GM12874 (cell line): ENCODE data around the gene COX6B2.

Experiments used
- TF ChIP-seq, protein P1 (sequence below): IDR thresholded peaks from 2 replicates; pipeline ENCODE4 v1.5.1; 2011; ENCODE audit warnings: low read depth, mild to moderate bottlenecking, control low read depth, low read length, moderate library complexity; ENCODE audit not compliant: insufficient read depth

Gene COX6B2

DNA sequence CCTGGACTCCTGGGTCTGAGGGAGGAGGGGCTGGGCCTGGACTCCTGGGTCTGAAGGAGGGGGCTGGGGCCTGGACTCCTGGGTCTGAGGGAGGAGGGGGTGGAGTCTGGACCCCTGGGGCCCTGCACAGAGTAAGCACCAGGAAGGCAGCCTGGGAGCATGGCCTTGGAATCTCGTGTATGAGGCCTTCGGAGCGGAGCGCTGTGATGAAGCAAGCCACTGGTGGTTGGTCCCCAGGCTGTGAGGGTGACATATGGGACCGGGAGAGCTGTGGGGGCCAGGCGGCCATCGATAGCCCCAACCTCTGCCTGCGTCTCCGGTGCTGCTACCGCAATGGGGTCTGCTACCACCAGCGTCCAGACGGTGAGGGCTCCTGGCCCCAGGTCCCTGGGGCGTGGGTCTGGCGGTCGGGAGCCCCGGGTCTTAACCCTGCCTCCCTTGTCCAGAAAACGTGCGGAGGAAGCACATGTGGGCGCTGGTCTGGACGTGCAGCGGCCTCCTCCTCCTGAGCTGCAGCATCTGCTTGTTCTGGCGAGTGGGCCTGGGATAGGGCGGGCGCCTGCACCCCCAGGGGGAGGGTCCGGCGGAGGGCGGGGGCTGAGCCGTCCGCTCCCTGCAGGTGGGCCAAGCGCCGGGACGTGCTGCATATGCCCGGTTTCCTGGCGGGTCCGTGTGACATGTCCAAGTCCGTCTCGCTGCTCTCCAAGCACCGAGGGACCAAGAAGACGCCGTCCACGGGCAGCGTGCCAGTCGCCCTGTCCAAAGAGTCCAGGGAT lies 23.0 kb upstream of the COX6B2 start:
- TF ChIP-seq, protein P1, sequence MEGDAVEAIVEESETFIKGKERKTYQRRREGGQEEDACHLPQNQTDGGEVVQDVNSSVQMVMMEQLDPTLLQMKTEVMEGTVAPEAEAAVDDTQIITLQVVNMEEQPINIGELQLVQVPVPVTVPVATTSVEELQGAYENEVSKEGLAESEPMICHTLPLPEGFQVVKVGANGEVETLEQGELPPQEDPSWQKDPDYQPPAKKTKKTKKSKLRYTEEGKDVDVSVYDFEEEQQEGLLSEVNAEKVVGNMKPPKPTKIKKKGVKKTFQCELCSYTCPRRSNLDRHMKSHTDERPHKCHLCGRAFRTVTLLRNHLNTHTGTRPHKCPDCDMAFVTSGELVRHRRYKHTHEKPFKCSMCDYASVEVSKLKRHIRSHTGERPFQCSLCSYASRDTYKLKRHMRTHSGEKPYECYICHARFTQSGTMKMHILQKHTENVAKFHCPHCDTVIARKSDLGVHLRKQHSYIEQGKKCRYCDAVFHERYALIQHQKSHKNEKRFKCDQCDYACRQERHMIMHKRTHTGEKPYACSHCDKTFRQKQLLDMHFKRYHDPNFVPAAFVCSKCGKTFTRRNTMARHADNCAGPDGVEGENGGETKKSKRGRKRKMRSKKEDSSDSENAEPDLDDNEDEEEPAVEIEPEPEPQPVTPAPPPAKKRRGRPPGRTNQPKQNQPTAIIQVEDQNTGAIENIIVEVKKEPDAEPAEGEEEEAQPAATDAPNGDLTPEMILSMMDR = no peak

DNA sequence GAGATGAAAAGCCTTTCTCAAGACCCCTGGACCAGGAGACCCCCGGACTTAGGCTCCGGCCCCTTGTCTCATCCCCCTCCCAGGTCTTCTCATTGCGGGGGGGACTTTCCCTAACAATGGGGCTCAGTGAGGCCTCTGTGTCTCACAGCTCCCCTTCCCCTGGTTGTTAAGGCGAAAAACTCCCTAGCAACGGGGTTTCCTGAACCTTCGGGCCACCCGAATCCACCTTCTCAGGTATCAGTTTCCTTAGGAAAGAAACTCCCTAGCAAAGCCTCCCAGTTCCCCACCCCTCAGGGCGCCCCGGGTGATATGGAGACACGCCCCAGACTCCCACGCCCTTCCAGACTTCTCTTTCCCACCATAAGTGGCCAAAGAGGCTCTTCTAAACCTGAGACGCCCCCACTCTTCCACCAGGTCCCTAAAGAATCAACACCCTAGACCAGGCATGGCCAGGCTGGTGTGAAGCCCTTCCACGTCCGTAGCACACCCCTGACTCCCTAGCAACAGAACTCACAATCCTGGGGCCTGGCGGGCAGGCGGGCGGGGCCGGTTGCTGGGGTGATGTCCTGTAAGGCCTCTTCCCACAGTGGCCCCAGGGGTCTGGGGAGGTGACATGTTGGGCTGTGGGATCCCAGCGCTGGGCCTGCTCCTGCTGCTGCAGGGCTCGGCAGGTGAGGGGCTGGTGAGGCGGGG lies 21.9 kb upstream of the COX6B2 start, which contains the start of gene TMEM190:
Gene TMEM190 (plus strand): TSS at position 586 of the 693 bp plus-strand sequence. CDS start 28 bp downstream, at position 614.
- TF ChIP-seq, protein P1 = no peak

DNA sequence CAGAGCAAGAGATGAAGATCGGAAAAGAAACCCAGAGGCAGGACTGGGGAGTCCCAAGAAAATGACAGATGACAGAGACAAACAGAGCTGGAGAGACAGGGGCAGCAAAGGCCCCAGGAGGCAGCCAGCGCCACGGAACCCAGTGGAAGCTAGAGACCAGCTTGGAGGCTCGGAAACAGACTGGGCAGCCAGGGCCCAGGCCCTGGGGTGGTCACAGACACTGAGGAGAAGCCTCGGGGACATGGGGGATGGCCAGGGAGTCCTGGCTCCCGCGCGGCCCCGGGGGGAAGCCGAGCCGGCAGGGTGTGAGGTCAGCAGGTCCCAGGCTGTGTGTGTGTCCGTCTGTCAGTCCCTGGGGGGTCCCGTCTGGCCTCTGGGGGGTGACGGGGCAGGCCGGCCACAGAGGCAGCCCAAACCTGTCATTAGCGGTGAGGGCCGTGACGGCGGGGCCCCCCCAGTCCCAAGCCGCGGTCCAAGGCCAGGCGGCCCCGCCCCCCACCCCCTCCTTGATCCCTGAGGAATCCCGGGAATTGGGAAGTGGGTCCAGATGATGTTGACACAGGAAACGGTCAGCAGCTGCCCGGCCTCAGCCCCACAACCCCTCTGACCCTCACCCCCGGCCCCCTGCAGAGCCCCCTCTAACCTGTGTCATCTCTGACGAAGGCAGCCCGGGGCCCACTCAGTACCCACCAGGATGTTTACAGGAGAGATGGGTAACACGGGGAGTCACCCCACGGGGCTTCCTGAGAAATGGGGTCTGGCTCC lies 19.7 kb upstream of the COX6B2 start:
- TF ChIP-seq, protein P1 = no peak

- TF ChIP-seq, protein P1 = no peak
Observed at GRCh38 chr19:55373306-55373992, 18.9 kb upstream of the COX6B2 start.

- TF ChIP-seq, protein P1 = no peak
Observed at GRCh38 chr19:55372316-55373081, 18.0 kb upstream of the COX6B2 start.

- TF ChIP-seq, protein P1 = no peak
Observed at GRCh38 chr19:55370305-55370988, 15.9 kb upstream of the COX6B2 start, which contains the start of gene IL11. IL11 (minus strand) TSS chr19:55370463; CDS start chr19:55370310, 153 bp downstream.
